Body of pancreas (tissue), 4 donors: ENCODE measurements around the gene ME3. TPM values are rescaled to one million over a fixed set of nuclear protein-coding genes. Genes with fewer than 3 reads are reported as not detected.
"Not testable (repeated sequence)": the region's sequence is repeated elsewhere in the genome, so short reads cannot be mapped to it uniquely, and the experiment has no call there.

Experiments
- ATAC-seq: fragments of 150-250 bp; one replicate; pipeline ENCODE4 v1.9.1; 2016
- DNase-seq, 4 donors: peaks; one replicate each; pipeline ENCODE4 v3.0.0-alpha.2; 2019
- H3K27ac ChIP-seq, 4 donors: fragments of 200-600 bp; sonication (generic); 1 replicate in 3 of 4; 2 replicates in 1 of 4; pipeline versions ENCODE4 v1.5.1 to v1.6.1; 2016 to 2019; ENCODE audit warnings: mild to moderate bottlenecking in 1 of 4, mixed read lengths in 1 of 4, moderate library complexity in 1 of 4
- H3K27me3 ChIP-seq, 2 donors: fragments of 200-600 bp; sonication (generic); one replicate each; pipeline ENCODE4 v1.6.0; 2016; ENCODE audit warnings: mild to moderate bottlenecking in 1 of 2
- H3K36me3 ChIP-seq, 2 donors: fragments of 200-600 bp; sonication (generic); replicated peaks in 1 of 2; 2 replicates each; pipeline ENCODE4 v1.5.1; 2016; ENCODE audit warnings: low read depth in 2 of 2; ENCODE audit not compliant: insufficient read depth in 1 of 2
- H3K4me1 ChIP-seq: fragments of 200-600 bp; sonication (generic); one replicate; pipeline ENCODE4 v1.6.0; 2016
- H3K4me3 ChIP-seq, 2 donors: fragments of 200-600 bp; sonication (generic); 1 replicate in 1 of 2; 2 replicates in 1 of 2; pipeline ENCODE4 v1.5.1; 2016 to 2019
- H3K9me3 ChIP-seq, 3 donors: fragments of 200-600 bp; sonication (generic); 1 replicate in 2 of 3; 2 replicates in 1 of 3; pipeline ENCODE4 v1.5.1; 2016
- CTCF ChIP-seq, 7 experiments: fragments of 450-650 bp in 4 of 7; fragments of 200-600 bp in 3 of 7; sonication (generic) in 3 of 7; IDR thresholded peaks; one replicate each; pipeline ENCODE4 v1.5.1; 2016 to 2019; ENCODE audit warnings: antibody characterized with exemption in 7 of 7
- POLR2A ChIP-seq, 3 donors: fragments of 450-650 bp; IDR thresholded peaks; one replicate each; pipeline ENCODE4 v1.6.1; 2016; ENCODE audit warnings: antibody characterized with exemption in 3 of 3, mild to moderate bottlenecking in 2 of 3
- WGBS, 2 donors: methylation state at CpG; one replicate each; pipeline ENCODE4 v1.1.5; 2017; 5-methylcytosine and 5-hydroxymethylcytosine counted together
- intact Hi-C: fragments of 100-400 bp; cut with DNase I; formaldehyde crosslinking; loops from one replicate; pipeline ENCODE4 v1.15.1; 2023
- total RNA-seq, 2 donors: library from RNA; depleted of rRNA; stranded (reverse); fragments of >200 nt; gene quantifications; one replicate each; pipeline ENCODE4 v1.1.0, GENCODE V29; 2016

ME3 gene
- total RNA-seq, 2 donors from 2014 or later = 20.8 to 54.7 TPM

DNA sequence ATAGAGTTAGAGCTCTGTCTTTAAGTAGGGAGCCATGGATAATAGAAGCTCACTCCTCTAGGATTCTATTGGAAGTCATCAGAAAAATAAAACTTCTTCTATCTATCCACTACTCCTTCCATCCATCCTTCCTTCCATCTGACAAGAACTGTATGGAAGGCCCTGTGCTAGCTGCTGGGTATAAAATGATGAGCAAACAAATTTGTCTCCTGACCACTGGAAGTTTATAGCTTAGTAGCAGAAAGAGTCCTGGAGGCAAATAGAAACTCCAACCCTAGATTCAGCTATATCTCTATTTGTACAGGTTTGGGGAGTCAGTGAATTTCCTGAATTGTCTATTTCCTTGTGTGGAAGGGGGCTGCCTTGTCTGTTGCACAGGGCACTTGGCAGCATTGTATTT is 136.6 kb downstream of the ME3 start:
- ATAC-seq = no peak
- intact Hi-C loops = no loop called here

GRCh38 chr11:86524620-86525352 is 147.6 kb downstream of the ME3 start:
- no peak overlapping the region for H3K4me3 ChIP-seq
- no peaks in the 10 kb centered on the region for H3K9me3 ChIP-seq
- no peak for TF ChIP-seq POLR2A (IDR thresholded peaks at IDR 0.05)
- no peak for DNase-seq
- ATAC-seq = peak; percentile 19
- WGBS, 2 donors = 56 to 57% methylated on average over 2 of the region's 2 CpGs
- intact Hi-C loops = no loop called here
- H3K36me3 ChIP-seq = no peaks in the 10 kb centered on the region
- peaks cover 23% of the 10 kb centered on the region for H3K4me1 ChIP-seq
- H3K27ac ChIP-seq = peak overlapping the region; percentile 48 to 75 (median 72)
- H3K27me3 ChIP-seq = no peaks in the 10 kb centered on the region

More for the DNA sequence above, 136.6 kb downstream of the ME3 start:
- Histone ChIP-seq H3K36me3 (no peaks in the 10 kb centered on the region), H3K4me3 (no peak overlapping the region), H3K9me3 (no peaks in the 10 kb centered on the region), H3K4me1 (no peaks in the 10 kb centered on the region), H3K27ac (no peak overlapping the region), H3K27me3 (no peaks in the 10 kb centered on the region)
- DNase-seq = no peak
- TF ChIP-seq CTCF (IDR thresholded peaks at IDR 0.05) (no peak), POLR2A (IDR thresholded peaks at IDR 0.05) (no peak)

DNA sequence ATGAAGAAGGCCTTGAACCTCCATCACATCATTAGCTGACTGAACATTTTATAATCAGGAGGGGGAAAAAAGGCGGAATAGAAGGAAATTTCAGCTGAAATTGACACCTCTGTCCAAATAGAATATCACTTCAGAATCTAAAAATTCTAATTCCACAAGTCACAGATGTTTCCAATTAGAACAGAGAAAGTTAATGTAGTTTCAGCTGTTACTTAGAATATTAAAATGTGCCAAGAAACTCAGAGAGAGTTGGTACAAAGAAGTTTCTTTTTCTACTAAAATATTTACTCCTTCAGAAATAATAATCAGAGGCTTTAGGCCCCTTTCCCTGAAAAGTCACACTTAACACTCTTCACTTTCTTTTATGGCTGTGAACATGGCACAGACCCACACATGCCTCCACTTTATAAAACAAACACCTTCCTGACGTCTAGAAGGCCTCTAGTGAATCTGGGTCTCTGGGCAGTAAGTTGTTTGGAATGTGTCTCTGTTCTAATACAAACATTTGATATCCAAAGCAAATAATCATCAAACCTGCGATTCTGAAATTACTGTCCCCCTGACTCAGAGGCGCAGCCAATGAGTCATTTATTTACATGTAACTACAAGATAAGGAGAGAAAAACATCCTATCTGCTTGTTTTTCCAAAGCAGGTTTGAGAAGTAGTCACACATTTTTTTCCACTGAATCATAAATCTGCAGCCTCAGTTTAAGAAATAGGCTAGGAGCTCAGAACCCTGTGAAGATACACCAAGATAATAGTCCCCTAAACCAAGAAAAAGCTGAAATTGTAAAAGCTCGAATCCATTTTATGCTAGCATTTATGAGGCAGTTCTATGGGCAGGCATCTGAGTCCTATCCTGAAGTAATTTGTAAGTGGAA is 148.4 kb downstream of the ME3 start:
- TF ChIP-seq POLR2A (IDR thresholded peaks at IDR 0.05) (no peak), CTCF (IDR thresholded peaks at IDR 0.05) (no peak)
- intact Hi-C loops = no loop called here
- H3K36me3 ChIP-seq = no peaks in the 10 kb centered on the region
- ATAC-seq (peak; percentile 90), DNase-seq (peak; percentile 38 to 67 (median 51))
- 12 to 16% methylated on average over 5 of the region's 5 CpGs for WGBS, 2 donors
- peak overlapping the region; percentile 48 to 75 (median 72) for H3K27ac ChIP-seq
- H3K9me3 ChIP-seq = no peaks in the 10 kb centered on the region
- H3K27me3 ChIP-seq = no peaks in the 10 kb centered on the region
- H3K4me3 ChIP-seq = no peak overlapping the region
- H3K4me1 ChIP-seq = peaks cover 30% of the 10 kb centered on the region

DNA sequence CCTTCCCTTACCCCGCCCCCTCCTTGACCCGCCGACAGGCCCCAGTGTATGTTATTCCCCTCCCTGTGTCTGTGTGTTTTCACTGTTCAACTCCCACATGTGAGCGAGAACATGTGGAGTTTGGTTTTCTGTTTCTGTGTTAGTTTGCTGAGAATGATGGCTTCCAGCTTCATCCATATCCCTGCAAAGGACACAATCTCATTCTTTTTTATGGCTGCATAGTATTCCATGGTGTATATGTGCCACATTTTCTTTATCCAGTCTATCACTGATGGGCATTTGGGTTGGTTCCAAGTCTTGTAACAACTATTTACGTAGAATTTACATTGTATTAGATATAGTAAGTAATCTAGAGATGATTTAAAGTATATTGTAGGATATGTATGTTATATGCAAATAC is 149.9 kb downstream of the ME3 start:
- ATAC-seq, H3K27ac ChIP-seq, intact Hi-C loops, H3K36me3 ChIP-seq, H3K4me3 ChIP-seq, DNase-seq, H3K9me3 ChIP-seq, H3K27me3 ChIP-seq: not testable (repeated sequence)
- WGBS, 2 donors = 97 to 99% methylated on average over 5 of the region's 5 CpGs
- H3K4me1 ChIP-seq = peaks cover 32% of the 10 kb centered on the region

DNA sequence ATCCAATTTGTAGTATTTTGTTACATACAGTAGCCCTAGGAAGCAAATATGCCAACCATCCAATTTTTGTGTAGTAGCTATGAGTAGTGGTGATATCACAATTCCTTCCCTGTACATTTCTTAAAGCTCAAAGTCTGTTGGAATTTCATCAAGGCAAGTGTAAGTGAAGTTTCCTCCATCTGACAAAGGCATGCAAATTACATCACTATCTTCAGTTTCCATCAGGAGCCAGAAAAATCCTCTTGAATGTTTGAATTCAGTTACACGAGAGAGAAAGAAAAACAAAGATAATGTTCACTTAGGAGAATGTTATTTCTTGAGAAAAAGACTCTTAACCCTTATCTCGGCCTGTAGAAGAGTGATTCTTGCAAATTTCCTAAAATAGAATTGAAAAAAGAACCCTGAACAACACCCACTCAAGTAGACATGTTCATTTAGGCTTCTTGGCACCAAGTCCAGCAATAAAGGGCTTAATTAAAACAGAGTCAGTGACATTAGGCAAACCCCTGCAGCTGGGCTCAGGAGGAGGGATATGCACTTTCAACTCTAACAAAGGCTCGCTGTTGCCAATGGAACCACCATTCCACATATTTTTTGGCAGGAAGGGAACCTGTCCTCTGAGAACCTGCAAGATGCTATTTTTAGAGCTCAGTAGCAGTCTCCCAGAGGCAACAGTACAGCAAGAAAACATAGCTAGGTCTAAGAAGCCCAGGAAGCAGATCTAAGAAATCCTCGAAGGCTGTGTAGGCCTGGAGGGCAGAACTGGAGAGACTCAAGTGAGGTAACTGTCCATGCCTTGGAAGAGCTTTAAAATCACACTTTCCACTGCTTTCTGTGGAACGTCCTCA is 153.1 kb downstream of the ME3 start:
- H3K4me1 ChIP-seq = peaks cover 24% of the 10 kb centered on the region
- intact Hi-C loops = no loop called here
- ATAC-seq = no peak

More for the DNA sequence above, 153.1 kb downstream of the ME3 start:
- 73 to 77% methylated on average over 5 of the region's 5 CpGs for whole genome bisulfite sequencing, 2 donors
- peak overlapping the region in 1 of 4 donors; percentile 38 for H3K27ac ChIP-seq
- no peak for DNase-seq
- TF ChIP-seq POLR2A (IDR thresholded peaks at IDR 0.05) (no peak), CTCF (IDR thresholded peaks at IDR 0.05) (no peak)
- no peaks in the 10 kb centered on the region for H3K36me3 ChIP-seq
- no peak overlapping the region for H3K4me3 ChIP-seq
- H3K9me3 ChIP-seq = no peaks in the 10 kb centered on the region
- no peaks in the 10 kb centered on the region for H3K27me3 ChIP-seq
